OCI-LY1 (cell line): ENCODE measurements around the gene SPG11.

ENCODE experiments used
- H2AFZ ChIP-seq: fragments of 200-600 bp; sonication (generic), shearing (Covaris generic); 2 replicates; pipeline ENCODE4 v1.6.0; 2014; ENCODE audit warnings: antibody characterized with exemption, mild to moderate bottlenecking, low read length
- H3F3A ChIP-seq: fragments of 200-600 bp; sonication (generic), shearing (Covaris generic); 2 replicates; pipeline ENCODE4 v1.6.0; 2014; ENCODE audit warnings: mild to moderate bottlenecking, antibody characterized with exemption, low read length, moderate library complexity; ENCODE audit not compliant: insufficient read depth
- H3K27ac ChIP-seq: fragments of 200-600 bp; sonication (generic); 2 replicates; pipeline ENCODE4 v1.5.1; 2014; ENCODE audit warnings: low read length, mixed run types, mild to moderate bottlenecking, low read depth; ENCODE audit not compliant: poor library complexity, severe bottlenecking
- H3K27me3 ChIP-seq: fragments of 200-600 bp; sonication (generic); 2 replicates; pipeline ENCODE4 v1.6.0; 2014; ENCODE audit warnings: antibody characterized with exemption, mild to moderate bottlenecking, low read length, moderate library complexity; ENCODE audit not compliant: insufficient read depth
- H3K36me3 ChIP-seq: fragments of 200-600 bp; sonication (generic); 2 replicates; pipeline ENCODE4 v1.6.1; 2014; ENCODE audit warnings: mild to moderate bottlenecking, antibody characterized with exemption, low read length, moderate library complexity, mixed read lengths; ENCODE audit not compliant: insufficient read depth
- H3K4me1 ChIP-seq: fragments of 200-600 bp; sonication (generic); 2 replicates; pipeline ENCODE4 v1.5.1; 2014; ENCODE audit warnings: mild to moderate bottlenecking, low read length, moderate library complexity; ENCODE audit not compliant: insufficient read depth, severe bottlenecking
- H3K4me2 ChIP-seq: fragments of 200-600 bp; sonication (generic), shearing (Covaris generic); 2 replicates; pipeline ENCODE4 v1.6.1; 2014; ENCODE audit warnings: low read length
- H3K4me3 ChIP-seq: fragments of 200-600 bp; sonication (generic); 2 replicates; pipeline ENCODE4 v1.5.1; 2014; ENCODE audit warnings: low read length, low read depth, mild to moderate bottlenecking, mixed read lengths; ENCODE audit not compliant: poor library complexity, severe bottlenecking
- H3K79me2 ChIP-seq: fragments of 200-600 bp; shearing (Covaris generic); 2 replicates; pipeline ENCODE4 v1.6.1; 2016; ENCODE audit warnings: mixed run types, low read length, mixed read lengths; ENCODE audit not compliant: insufficient read depth
- H3K9ac ChIP-seq: fragments of 200-600 bp; sonication (generic), shearing (Covaris generic); 2 replicates; pipeline ENCODE4 v1.6.1; 2014; ENCODE audit warnings: mild to moderate bottlenecking, low read length, mixed read lengths
- H3K9me2 ChIP-seq: fragments of 200-600 bp; sonication (generic), shearing (Covaris generic); 2 replicates; pipeline ENCODE4 v1.6.1; 2014; ENCODE audit warnings: low read depth, mild to moderate bottlenecking, low read length, mixed read lengths
- H3K9me3 ChIP-seq: fragments of 200-600 bp; shearing (Covaris generic); 2 replicates; pipeline ENCODE4 v1.6.1; 2014; ENCODE audit warnings: low read length, mixed read lengths
- H4K20me1 ChIP-seq: fragments of 200-600 bp; sonication (generic), shearing (Covaris generic); 2 replicates; pipeline ENCODE4 v1.6.0; 2016; ENCODE audit warnings: mild to moderate bottlenecking, low read length; ENCODE audit not compliant: insufficient read depth
- EZH2 ChIP-seq: fragments of 200-600 bp; sonication (generic), shearing (Covaris generic); IDR thresholded peaks from 2 replicates; pipeline ENCODE4 v1.8.0; 2017; ENCODE audit warnings: borderline replicate concordance, mixed run types, mild to moderate bottlenecking, antibody characterized with exemption, low read length, moderate library complexity, mixed read lengths
- TF ChIP-seq, protein P1 (sequence below): fragments of 200-600 bp; sonication (generic), shearing (Covaris generic); IDR thresholded peaks from 2 replicates; pipeline ENCODE4 v1.5.1; 2017; ENCODE audit warnings: mild to moderate bottlenecking, antibody characterized with exemption, low read length, moderate library complexity, mixed read lengths

Gene SPG11

DNA sequence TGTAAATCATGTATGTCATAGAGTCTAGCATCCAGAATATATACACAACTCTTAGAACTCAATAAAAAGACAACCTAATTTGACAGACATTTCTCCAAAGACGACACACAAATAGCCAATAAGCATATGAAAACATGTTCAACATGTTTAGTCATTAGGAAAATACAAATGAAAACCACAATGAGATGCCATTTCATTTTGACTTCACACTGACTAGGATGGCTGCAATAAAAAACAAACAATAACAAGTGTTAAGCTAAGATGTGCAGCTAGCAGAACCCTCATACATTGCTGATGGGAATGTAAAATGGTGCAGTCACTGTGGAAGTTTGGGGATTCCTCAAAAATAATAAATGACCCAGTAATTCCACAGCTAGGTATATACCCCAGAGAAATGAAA, 16.4 kb downstream of the SPG11 start:
- no peak overlapping the region for H3K9ac ChIP-seq
- H3F3A ChIP-seq = 0 out of 2 replicates have a peak, but pooled peaks cover 3% of the 10 kb centered on the region
- no peak overlapping the region for H2AFZ ChIP-seq
- TF ChIP-seq EZH2 = no peak
- TF ChIP-seq, protein P1, sequence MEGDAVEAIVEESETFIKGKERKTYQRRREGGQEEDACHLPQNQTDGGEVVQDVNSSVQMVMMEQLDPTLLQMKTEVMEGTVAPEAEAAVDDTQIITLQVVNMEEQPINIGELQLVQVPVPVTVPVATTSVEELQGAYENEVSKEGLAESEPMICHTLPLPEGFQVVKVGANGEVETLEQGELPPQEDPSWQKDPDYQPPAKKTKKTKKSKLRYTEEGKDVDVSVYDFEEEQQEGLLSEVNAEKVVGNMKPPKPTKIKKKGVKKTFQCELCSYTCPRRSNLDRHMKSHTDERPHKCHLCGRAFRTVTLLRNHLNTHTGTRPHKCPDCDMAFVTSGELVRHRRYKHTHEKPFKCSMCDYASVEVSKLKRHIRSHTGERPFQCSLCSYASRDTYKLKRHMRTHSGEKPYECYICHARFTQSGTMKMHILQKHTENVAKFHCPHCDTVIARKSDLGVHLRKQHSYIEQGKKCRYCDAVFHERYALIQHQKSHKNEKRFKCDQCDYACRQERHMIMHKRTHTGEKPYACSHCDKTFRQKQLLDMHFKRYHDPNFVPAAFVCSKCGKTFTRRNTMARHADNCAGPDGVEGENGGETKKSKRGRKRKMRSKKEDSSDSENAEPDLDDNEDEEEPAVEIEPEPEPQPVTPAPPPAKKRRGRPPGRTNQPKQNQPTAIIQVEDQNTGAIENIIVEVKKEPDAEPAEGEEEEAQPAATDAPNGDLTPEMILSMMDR = no peak
- H3K36me3 ChIP-seq = peaks cover 74% of the 10 kb centered on the region
- H3K27ac ChIP-seq = no peak overlapping the region
- H4K20me1 ChIP-seq = no peaks in the 10 kb centered on the region
- peaks cover 17% of the 10 kb centered on the region; the same call in 1 of the 2 replicates for H3K79me2 ChIP-seq
- no peak overlapping the region for H3K4me2 ChIP-seq
- no peaks in the 10 kb centered on the region for H3K27me3 ChIP-seq
- no peaks in the 10 kb centered on the region for H3K9me3 ChIP-seq
- H3K4me3 ChIP-seq = no peak overlapping the region
- H3K4me1 ChIP-seq = no peaks in the 10 kb centered on the region
- H3K9me2 ChIP-seq = no peaks in the 10 kb centered on the region

DNA sequence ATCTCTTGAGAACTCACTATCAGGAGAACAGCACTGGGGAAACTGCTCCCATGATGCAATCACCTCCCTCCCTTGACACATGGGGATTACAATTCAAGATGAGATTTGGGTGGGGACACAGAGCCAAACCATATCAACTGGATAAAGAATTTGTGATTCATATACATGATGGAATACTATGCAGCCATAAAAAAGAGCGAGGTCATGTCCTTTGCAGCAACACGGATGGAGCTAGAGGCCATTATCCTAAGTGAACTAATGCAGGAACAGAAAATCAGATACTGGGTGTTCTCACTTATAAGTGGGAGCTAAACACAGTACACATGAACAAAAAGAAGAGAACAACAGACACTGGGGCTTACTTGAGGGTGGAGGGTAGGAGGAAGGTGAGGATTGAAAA, 17.0 kb downstream of the SPG11 start:
- no peak overlapping the region for H2AFZ ChIP-seq
- TF ChIP-seq, protein P1 = no peak
- no peak for TF ChIP-seq EZH2
- H3K4me2 ChIP-seq = no peak overlapping the region
- H3K4me3 ChIP-seq = no peak overlapping the region
- H3K27me3 ChIP-seq = no peaks in the 10 kb centered on the region
- H4K20me1 ChIP-seq = no peaks in the 10 kb centered on the region
- H3K79me2 ChIP-seq = peaks cover 17% of the 10 kb centered on the region; the same call in 1 of the 2 replicates
- no peaks in the 10 kb centered on the region for H3K9me2 ChIP-seq
- no peaks in the 10 kb centered on the region for H3K4me1 ChIP-seq
- peaks cover 73% of the 10 kb centered on the region for H3K36me3 ChIP-seq
- H3F3A ChIP-seq = 0 out of 2 replicates have a peak, but pooled peaks cover 3% of the 10 kb centered on the region
- H3K27ac ChIP-seq = no peak overlapping the region
- H3K9ac ChIP-seq = no peak overlapping the region
- no peaks in the 10 kb centered on the region for H3K9me3 ChIP-seq

DNA sequence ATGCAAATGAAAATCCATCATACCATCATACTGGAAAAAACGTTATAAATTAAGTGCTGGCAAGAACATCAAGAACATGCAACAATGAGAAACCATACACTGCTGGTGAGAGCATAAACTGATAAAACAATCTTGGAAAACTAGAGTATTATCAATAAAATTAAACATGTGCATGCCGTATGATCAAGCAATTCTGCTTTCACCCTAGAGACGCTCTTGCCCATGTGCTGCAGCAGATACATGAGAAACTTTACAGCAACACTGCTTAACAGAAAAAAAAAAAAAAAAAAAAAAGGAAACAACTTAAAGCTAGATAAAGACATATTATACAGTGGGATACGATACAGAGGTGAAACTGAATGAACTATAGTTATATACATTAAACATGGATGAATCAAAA, 21.8 kb downstream of the SPG11 start:
- H3K4me1 ChIP-seq = no peaks in the 10 kb centered on the region
- H4K20me1 ChIP-seq = no peaks in the 10 kb centered on the region
- no peak overlapping the region for H3K9ac ChIP-seq
- peaks cover 57% of the 10 kb centered on the region for H3K36me3 ChIP-seq
- H3F3A ChIP-seq = 0 out of 2 replicates have a peak, but pooled peaks cover 3% of the 10 kb centered on the region
- H3K27me3 ChIP-seq = no peaks in the 10 kb centered on the region
- no peak overlapping the region for H3K4me3 ChIP-seq
- H3K4me2 ChIP-seq = no peak overlapping the region
- H3K27ac ChIP-seq = no peak overlapping the region
- H3K79me2 ChIP-seq = peaks cover 17% of the 10 kb centered on the region; the same call in 1 of the 2 replicates
- peaks cover 6% of the 10 kb centered on the region; the same call in 1 of the 2 replicates for H3K9me3 ChIP-seq
- H2AFZ ChIP-seq = no peak overlapping the region
- no peaks in the 10 kb centered on the region for H3K9me2 ChIP-seq
- no peak for TF ChIP-seq EZH2

DNA sequence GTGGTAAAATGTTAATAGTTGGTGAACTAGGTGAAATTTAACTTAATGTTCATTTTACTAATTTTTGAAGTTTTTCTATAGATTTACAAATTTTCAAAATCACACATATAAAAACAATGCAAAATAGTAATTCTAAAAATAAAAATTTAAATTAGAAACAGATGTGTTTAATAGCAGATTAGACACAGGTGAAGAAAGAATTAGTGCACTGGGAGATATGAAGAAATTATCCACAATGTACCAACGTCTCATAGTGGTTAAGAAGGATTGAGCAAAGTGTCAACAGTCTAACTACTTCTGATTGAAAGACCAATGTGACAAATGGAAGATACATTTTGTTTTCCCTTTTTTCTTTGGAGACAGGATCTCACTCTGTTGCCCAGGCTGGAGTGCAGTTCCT, 26.5 kb downstream of the SPG11 start:
- no peaks in the 10 kb centered on the region for H3K27me3 ChIP-seq
- no peak overlapping the region for H3K4me2 ChIP-seq
- H3K4me1 ChIP-seq = no peaks in the 10 kb centered on the region
- H2AFZ ChIP-seq = no peak overlapping the region
- no peaks in the 10 kb centered on the region for H3K9me2 ChIP-seq
- no peaks in the 10 kb centered on the region for H3F3A ChIP-seq
- no peak overlapping the region for H3K4me3 ChIP-seq
- no peaks in the 10 kb centered on the region for H3K79me2 ChIP-seq
- H3K9me3 ChIP-seq = peaks cover 6% of the 10 kb centered on the region; the same call in 1 of the 2 replicates
- H3K36me3 ChIP-seq = peaks cover 61% of the 10 kb centered on the region
- H3K9ac ChIP-seq = no peak overlapping the region
- H3K27ac ChIP-seq = no peak overlapping the region
- H4K20me1 ChIP-seq = no peaks in the 10 kb centered on the region
- TF ChIP-seq, protein P1 = no peak
- TF ChIP-seq EZH2 = no peak
